ENCODE data around the gene HOPX.
"Not testable (repeated sequence)": the region's sequence is repeated elsewhere in the genome, so short reads cannot be mapped to it uniquely, and the experiment has no call there.

HOPX gene

DNA sequence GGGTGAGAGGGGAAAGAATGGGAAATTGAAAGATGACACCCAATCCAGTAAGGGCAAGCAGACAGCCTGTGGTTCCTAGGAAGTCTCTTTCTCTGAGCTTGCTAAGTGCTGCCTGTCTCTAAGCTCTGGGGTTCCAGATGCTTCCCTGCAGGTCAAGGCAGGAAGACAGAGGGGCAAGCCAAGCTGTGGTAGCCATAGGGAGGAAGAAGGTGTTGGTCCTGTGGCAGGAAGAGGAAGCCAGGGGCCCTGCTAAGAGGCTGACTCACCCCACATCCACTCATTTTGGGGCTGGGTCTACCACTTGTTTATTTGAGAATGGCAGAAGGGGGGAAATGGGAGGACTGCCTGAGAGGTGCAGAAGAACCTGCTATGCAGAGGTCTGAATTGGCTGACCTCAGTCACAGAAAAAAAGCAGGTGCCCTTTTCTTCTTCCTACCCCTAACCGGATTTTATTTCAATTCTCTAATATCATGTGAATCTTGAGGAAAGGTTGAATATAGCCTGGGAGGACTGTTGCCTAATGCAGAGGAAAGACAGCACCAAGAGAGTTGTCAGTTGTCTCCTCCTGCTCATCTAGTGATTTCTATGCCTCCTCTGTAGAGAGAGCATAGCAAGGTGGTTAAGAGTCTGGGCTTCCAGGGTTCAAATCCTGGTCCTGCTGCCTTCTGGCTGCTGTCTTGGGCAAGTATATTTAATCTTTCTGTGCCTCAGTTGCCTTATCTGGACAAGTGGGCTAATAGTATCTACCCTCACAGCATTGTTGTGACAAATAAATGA is 27.4 kb downstream of the HOPX start:
- peak; percentile 48 for DNase-seq

- no peak for DNase-seq
Observed at GRCh38 chr4:56652196-56652595, 28.9 kb downstream of the HOPX start.

DNA sequence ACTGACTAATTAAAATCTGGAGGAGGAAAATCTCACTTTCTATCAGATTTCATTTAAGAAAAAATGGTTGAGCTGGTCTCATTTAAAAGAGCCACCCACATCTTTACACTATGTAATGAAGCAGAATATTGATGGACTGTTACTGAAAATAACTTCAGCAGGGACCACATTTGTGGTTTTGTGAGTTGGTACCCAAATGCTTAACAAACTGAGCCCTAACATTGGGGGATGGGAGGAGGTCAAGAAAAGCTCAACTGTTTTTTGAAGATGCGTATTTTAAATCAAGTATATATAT is 30.1 kb downstream of the HOPX start:
- peak; percentile 18 for DNase-seq

- DNase-seq, result peak; percentile 38
Observed at GRCh38 chr4:56650262-56651055, 30.6 kb downstream of the HOPX start.

DNA sequence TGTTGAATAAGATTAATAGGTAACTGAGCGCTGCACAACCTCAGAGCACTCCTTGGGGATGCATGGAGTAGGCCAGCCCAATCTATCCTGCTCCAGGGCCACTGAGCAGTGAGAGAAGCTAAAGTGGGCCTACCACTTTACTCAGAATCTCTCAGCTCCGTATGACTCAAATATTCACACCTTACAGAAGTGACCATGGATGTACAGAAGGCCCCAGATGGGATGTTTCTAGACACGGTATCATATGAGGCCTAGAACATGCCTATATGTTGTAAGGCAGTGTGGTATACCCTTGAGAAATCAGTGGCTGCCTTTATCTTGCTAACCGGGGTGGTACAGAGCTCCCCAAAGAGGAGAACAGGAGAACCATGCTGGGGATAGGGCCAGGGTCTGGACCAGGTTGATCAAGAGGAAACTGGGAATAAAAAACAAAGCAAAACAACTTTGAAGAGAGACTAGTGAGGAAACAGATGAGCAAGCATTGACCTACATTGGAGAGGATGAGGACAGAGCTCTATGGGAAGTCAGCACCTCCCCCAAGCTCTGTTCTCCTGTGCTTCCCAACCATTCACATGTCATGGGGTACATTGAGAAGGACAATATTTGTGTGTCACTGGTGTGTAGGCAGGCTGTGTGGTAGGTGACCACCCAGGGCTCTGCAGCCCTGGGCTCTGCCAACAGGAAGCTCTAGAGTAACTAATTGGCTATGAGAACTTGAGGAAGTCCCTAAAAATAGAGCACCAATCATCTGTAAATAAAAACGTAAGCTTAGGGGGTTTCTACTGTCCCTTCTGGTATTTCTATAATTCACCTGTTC is 31.4 kb downstream of the HOPX start:
- no peak for DNase-seq

- DNase-seq, result no peak
Observed at GRCh38 chr4:56648824-56649151, 32.3 kb downstream of the HOPX start.

- no peak for DNase-seq
Observed at GRCh38 chr4:56648021-56648823, 32.9 kb downstream of the HOPX start.

DNA sequence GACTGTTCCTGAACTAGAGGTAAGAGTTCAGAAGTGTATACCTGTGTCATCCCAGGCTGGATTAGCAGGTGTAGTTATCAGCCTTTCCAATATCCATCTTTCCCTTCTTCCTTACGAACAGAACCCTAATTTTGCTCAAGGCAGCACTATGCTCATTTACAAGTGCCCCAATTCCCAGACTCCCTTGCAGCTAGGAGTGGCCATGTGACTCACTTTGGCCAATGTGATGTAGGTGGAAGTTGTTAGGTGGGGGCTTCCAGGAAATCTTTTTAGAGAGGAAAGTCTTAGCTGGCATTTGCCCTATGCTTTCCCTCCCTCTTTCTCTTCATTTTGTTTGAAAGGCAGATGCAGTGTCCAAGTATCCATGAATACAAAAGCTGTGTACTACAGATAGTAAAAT is 34.8 kb downstream of the HOPX start:
- no peak for DNase-seq

DNA sequence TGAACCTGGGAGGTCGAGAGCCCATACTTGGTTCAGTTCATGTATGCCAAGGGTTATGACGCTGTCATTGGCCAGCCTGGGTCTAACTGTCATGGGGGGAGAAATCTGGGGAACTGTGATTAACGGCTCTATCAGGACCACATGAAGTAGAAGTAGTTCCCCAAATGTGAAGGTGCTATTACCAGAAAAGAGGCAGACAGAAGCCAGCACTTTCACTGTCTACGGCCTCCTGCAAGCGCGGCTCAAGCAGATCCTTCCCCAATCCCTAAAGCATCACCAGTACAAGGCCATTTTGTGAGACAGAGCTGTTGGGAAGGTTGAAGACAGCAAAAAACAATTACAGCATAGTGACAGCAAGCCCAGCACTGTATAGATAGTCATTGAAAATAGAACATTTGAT is 37.5 kb downstream of the HOPX start:
- no peak for DNase-seq

DNA sequence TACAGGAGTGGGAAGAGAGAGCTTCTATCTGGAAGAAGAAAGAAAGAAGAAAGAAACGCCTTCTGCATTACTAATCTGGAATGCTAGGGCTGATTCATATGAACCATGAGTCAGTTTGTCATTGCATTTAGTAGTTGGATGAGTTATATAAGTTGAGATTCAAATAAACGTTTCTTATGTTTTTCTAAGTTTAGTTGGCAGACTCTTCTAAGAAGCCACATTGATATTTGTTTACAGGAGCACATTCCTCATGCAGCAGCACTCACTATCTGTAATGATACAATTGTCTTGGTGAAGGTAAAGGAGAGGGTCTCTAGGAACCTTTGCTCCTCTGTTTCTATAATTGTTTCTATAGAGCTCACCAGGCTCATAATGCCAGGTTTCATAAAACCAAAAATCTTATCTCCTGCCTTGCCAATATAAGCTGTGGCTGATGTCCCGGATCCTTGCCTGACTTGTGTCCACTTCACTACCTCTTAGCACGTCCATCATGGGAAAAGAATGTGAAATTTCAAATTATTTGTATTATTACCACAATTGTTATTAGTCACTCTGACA is 39.5 kb downstream of the HOPX start:
- no peak for DNase-seq

- no peak for DNase-seq
Observed at GRCh38 chr4:56640621-56641493, 40.2 kb downstream of the HOPX start.

- DNase-seq, result no peak
Observed at GRCh38 chr4:56637791-56638190, 43.3 kb downstream of the HOPX start.

GRCh38 chr4:56637154-56637553 is 43.9 kb downstream of the HOPX start:
- DNase-seq, result no peak

GRCh38 chr4:56634954-56635353 is 46.1 kb downstream of the HOPX start:
- DNase-seq, result not testable (repeated sequence)

DNA sequence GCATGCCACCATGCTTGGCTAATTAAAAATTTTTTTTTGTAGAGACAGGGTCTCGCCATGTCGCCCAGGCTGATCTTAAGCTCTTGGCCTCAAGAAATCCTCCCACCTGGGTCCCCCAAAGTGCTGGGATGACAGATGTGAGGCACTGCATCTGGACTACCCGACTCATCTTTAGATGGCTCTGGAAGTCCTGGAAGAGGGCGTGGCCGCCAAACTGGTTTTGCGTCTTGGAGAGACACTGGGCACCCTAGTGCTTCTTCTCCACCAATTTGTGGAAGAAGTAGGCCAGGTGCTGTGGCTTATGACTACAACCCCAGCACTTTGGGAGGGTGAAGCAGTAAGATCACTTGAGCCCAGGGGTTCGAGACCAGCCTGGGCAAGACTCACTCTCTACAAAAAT is 47.6 kb downstream of the HOPX start:
- DNase-seq, result no peak

DNA sequence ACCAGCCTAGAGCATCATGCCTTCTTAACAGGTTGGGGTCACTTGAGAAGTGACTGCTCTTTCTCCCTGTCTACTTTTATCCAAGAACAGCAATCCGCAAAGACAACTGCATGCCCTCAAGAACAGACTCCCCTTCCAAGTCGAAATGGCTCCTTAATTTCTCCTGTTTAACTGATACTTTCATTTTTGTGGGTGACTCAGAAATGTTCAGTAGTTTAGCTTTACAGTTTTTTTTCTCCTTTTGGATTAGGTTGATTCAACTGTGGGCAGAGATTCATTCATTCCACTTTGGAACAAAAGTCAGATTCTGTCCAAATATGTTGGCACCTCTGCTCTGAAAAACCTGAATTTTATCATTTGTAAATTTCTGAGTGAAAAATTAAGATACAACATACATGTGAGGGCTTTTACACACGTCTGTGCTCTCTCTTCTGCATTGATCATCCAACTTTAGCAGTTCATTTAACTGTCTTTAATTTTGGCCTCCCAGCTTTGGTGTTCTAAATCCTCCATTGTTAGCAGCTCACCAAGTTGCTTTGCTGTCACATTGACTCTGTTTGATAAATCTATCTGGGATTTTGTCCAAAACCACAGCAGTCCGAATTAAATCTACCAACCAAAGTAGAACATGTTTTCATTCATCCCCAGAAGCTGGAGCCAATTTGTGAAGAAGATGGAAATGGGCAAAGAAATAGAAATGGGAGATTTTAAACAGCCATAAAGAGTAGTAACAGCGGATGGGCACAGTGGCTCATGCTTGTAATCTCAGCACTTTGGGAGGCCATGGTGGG is 50.0 kb downstream of the HOPX start:
- DNase-seq, result no peak

DNA sequence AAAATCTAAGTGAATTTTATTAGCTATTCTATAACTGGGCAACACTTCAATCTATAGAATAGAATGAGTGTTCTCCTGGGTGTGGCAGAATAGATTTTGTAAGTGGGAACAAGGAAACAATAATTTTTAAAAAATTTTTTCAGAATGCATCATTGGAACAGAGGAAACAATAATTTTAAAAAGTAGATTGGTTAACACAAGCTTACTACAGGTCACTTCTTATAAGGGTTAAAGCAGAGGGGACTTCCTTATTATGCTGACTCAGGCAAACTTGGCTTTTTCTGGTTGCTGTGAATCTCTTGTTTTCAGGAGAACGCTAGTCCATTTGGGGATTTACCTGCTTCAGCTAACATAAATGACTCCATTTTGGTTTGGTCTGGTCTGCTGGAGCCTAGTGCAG is 52.5 kb downstream of the HOPX start:
- DNase-seq, result no peak

DNA sequence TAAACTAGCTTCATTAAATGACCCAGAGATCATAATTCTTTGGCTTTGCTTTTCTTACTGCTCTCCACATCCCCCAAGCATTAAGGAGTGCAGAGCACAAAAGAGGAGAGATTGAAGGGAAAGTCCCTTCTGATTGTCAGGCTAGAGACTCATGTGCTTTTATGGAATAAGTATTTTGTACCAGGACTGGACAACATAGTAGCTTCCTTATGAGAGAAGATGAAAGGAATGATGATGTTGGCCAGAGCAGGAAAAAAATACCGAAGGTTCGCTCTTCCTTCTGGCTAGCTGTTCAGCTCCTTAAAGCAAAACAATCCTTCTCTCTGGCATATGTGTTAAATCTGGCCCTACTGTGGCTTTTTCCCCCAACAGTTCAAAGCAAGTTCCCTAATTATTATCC is 53.1 kb downstream of the HOPX start:
- no peak for DNase-seq

- no peak for DNase-seq
Observed at GRCh38 chr4:56627375-56627774, 53.7 kb downstream of the HOPX start.

GRCh38 chr4:56626963-56627362 is 54.1 kb downstream of the HOPX start:
- no peak for DNase-seq

GRCh38 chr4:56626420-56626819 is 54.7 kb downstream of the HOPX start:
- no peak for DNase-seq

Measured in stimulated activated CD4-positive, alpha-beta T cell treated with anti-CD3 and anti-CD28 coated beads, Interleukin-15, amount 100 ng/mL, for 24 hours (primary cell).